Panc1 (cell line): ENCODE data around the gene MARCHF3.

Source experiments
- CTCF ChIP-seq: fragments of 450-650 bp; IDR thresholded peaks from 2 replicates; pipeline ENCODE4 v1.5.1; 2017; ENCODE audit warnings: mild to moderate bottlenecking
- POLR2AphosphoS5 ChIP-seq: IDR thresholded peaks from 2 replicates; pipeline ENCODE4 v1.6.1; 2012; ENCODE audit warnings: mild to moderate bottlenecking, low read depth, low read length, moderate library complexity
- REST ChIP-seq, 2 experiments: IDR thresholded peaks; 2 replicates each; pipeline ENCODE4 v1.6.1; 2011 to 2012; ENCODE audit warnings: low read depth in 2 of 2, control low read depth in 1 of 2, low read length in 1 of 2, mild to moderate bottlenecking in 1 of 2, moderate library complexity in 1 of 2; ENCODE audit not compliant: insufficient read depth in 1 of 2

- no peak for TF ChIP-seq CTCF
- TF ChIP-seq REST (IDR thresholded peaks at IDR 0.05; ENCODE audit: insufficient read depth in 1 of 2, low read depth in 2 of 2, low read length in 1 of 2), result no peak
- no peak for TF ChIP-seq POLR2AphosphoS5
Measured at GRCh38 chr5:127027539-127027938, 2.8 kb downstream of the MARCHF3 start.
